IPS DF 4.7 (cell line): Measurements from ENCODE around the gene YAE1.

ENCODE experiments used
- DNase-seq: peaks from one replicate; pipeline ENCODE4 v3.0.0-alpha.2; 2013; ENCODE audit warnings: low spot score; ENCODE audit errors: extremely low read depth

The YAE1 gene

DNA sequence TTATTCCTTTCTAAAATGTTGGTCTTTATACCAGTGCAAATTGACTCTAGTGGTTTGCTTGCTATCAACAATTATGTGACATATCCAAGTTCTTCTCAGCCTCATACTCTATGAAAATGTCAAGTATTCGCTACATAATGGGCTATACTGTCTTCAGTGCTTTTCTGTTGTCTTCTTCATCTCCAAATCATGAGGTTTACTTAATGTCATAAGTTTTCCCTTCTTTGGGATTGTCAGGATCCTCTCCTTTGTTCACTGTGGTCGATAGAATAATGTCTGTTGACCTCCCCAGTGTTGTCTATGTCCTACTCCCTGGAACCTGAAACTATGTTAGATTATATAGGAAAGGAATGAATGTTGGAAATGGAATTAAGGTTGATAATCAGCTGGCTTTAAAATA, 40.7 kb downstream of the YAE1 start:
- no peak for DNase-seq

DNA sequence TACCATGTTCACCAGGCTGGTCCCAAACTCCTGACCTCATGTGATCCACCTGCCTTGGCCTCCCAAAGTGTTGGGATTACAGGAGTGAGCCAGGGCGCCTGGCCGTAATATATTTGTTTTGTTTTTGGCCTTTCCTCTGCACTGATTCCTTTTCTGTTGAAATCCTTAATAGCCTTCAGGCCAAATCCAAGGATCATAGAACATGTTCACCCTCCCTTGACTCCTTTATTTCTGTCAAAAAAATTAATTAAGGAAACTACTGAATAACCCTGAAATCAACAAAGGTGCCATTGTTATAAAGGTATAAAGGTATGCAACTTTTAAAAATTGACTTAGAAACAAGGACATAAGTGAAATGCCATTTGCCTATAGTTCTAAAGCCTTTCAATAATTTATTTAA, 41.7 kb downstream of the YAE1 start:
- DNase-seq, result no peak

DNA sequence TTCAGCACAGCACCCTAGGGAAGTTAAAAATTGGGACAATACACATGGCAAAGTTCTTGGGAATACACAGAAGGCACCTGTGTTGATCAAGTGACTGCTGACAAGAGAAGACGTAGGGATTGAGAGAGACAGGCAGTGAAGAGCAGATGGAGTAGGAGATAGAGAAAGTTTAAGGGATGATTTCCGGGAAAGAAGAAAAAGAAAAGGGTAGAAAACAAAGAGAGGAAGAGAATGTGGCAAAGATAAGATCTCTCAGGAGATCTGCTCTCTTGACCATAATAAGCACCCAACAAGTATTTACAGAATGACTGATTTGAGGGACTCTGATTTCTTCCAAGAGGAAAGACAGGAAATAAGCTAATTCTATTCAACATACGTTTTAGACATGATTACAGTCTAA, 42.1 kb downstream of the YAE1 start:
- no peak for DNase-seq

DNA sequence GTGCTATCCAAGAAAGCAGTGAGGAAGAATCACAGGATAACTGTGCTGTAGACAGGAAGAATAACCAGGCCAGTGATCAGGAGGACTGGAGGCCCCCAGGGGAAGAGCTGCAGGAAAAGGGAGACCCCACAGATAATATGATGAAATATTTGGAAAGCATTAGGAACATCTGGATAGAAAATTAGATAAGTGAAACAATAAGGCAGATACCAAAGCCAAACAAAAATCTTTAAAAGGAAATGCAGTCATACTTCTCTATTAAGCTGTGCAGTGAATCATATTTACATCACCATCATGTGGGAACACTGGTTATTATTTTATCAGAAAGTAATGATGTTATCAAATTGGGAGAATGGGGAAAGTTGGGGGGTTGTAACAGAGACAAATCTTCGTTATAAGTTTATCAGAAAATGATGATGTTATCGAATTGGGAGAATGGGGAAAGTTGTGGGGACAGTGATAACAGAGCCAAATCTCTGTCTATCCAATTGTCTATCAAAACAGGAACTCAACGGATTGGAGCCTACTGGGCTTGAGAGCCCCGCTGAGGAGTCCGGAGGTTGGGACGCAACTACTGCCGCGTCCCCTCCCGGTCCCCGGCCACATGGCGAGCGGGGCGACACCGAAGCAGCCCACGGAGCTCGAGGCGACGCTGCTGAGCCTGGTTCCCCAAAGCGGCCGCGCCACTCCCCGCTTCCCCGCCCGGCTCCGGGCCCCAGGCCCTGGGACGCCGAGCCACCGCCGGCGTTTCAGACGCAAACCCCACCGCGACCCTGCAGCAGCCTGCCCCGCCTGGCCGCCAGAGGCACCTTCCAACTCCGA, 43.1 kb downstream of the YAE1 start:
- DNase-seq, result no peak

DNA sequence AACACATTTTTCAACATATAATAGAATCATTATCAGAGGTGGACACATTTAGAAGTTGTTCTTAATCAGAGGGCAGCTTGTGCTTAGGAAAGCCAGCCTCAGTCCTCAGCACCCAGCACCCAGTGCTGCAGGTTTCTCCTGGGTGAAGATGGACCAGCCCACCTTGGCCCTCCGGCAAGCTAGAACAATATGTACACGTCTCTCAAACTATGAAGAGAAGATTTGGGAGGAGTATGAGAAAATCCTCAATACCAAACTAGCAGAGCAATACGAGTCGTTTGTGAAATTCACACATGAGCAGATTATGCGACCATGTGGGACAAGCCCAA, 43.7 kb downstream of the YAE1 start:
- no peak for DNase-seq

DNA sequence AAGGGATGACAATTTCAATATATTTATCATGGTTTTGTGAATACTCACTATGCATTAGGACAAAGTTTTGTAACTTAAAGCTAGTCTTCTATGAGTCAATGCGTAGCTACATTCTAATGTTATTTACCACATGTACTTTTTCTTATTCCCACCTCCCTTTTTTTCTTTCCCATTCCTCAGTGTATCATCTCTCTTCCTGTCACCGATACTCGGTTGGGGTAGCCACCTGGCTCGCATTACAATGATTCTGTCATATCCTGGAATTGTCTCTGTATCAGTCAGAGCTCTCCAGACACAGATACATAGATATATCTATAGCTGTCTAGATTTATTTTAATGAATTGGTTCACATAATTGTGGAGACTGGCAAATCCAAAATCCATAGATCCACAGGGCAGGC, 47.4 kb downstream of the YAE1 start:
- DNase-seq, result no peak

DNA sequence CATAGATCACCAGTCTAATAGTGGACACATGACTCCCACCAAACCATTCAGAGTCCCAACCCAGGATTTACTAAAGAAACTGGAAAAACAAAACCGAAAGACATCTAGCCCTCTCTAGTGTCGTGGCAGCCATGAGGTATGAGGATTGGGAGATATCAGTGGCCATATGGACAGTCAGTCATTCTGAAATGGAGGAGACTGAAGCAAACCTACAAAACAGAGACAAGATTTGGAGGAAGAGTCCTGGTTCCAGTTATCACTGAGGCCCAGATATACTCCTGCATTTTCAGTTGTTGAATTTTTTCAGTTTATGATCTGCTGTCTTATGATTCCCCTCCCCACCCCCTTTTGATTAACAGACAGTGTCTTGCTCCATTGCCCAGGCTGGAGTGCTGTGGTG, 48.1 kb downstream of the YAE1 start:
- no peak for DNase-seq

DNA sequence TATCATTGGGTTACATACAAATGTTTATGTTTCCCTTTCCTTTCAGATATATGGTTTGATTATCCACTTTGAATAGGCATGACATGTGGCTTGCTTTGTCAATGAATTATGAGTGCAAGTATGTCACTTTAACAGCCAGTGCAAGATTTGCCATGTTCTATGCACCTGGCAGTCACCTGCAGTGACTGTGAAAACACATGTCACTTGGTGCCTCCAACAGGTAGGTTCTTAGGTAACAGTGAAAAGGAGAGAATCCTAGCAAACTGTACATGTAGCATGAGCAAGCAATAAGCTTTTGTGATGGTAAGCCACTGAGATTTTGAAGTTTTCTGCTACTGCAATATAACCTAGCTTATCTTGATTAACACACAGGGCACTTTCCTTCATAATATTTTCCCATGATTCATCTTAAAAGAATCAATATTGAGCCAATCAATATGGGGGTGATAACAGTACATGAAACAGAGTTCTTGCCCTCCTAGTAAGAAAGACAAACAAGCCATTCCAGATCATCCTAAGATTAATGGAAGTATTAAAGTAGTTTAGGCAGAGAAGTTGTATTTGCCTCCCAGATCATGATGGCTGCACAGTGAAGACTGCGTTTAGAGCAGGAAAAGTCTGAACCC, 49.3 kb downstream of the YAE1 start:
- no peak for DNase-seq

DNA sequence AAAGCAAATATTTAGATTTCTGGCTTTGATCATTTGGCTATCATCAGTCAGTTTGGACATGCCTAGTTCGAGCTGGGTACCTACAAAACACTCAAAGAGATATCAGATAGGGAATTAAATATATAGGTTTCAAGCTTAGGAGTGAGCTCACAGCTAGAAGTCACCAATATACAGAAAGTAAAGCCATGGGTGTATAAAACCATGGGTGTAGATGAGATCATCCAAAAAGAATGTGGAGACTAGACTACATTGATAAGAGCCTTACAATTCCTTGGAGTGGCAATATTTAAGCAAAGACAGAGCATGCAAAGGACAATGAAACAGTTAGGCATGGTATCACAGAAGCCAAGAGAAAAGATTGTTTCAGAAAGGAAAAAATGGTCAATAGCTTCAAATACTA, 49.9 kb downstream of the YAE1 start:
- no peak for DNase-seq

DNA sequence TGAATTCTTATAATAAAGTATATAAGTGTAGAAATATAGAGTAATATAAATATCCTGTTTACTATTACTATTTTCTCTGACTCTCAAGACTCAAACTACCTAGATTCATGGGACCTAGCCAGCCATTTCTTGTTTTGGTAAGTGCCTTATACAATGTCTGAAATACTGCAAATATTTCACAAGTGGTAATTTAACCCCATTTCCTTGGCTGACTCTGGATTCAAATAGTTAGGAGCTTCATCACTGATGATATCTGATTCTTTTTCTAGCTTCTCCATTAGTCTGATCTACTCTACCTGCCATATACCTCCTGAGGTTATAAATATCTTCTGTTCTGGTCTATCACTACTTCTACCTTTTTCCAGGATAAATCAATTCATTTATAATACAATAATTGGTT, 50.8 kb downstream of the YAE1 start:
- DNase-seq, result no peak

DNA sequence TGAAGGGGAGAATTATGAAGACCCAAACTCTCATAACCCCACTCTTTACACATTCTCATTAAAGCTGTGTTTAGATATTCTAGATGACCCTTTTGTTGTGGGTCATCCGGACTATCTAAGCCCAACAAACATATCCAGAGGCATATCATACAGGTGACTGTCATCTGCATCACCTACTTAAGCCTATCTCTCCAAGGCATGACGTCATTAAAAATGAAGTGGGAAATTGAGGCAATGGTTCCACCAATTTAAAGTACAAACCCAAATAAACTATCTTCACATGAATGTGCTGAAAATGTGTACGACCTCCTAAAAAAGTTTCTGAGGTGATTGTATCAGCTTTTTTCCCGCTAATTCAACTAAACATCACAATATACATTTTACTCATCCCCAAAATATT, 52.7 kb downstream of the YAE1 start:
- DNase-seq, result no peak

DNA sequence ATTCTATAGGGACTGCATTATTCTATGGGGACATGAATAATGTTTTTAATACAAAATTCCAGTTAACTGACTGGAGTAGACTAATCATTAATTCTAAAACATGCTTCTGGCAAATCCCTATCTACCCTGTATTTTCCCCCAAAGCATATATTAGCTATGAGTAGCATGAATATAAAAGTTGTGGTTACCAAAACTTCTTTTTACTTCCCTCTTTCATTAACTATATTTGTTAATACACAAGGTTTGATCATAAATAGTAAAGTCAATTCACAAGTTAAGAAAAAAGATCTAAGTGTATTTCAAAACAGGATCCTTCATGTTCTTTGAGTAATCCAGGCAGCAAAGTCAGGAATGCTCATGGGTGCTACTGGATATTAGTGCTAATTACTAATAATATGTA, 54.3 kb downstream of the YAE1 start:
- DNase-seq, result no peak

DNA sequence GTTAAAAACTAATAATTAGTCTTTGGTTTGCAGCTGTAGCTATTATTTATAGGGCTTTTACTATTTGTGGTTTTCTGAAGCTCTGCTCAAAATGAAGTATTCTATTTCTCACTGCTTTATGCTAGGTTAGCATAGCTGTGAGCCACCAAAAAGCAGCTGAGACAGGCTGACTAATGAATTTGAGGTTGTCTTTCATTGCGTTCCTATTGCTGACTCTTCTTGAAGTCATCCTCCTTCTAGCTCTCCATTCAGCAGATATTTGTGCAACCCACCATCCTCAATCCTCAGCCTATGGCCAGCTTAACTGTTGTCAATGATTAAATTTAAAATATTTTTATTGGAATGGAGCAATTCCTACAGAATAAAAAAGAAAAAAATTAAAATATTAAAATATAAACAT, 55.1 kb downstream of the YAE1 start:
- no peak for DNase-seq

DNA sequence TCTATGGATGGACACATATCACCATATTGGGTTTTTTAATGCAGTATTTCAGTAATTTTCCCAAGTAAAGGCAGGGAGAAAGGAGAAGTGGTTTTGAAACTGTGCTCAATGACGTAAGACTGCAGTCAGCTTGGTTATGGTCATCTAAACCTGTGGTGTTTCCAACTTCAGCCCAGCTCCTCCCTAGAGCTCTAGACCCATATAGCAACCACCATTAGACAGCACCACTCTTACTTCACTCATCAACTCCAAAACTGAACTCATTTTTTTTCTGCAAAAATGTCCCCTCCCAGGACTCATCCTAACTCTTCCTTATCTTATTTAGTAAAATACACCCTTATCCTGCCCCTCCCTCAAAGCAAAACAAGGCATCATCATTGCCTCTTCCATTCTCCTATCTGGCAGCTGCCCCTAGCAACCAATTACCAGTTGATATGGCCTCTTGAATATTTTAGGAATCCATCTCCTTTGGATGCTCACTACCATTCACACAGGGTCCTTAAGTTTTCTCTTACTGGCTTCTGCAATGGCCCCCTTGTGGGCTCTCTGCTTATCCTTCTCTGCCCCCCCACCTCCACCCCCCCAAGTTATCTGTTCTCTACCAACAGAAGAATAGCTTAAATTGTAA, 55.7 kb downstream of the YAE1 start:
- DNase-seq, result no peak
